HCT116 (cell line): ENCODE data around the gene SEMA5B.

Source experiments
- CTCF ChIP-seq, 3 experiments: fragments of 200-600 bp in 1 of 3; sonication (generic) in 1 of 3; IDR thresholded peaks in 2 of 3; conservative IDR thresholded peaks in 1 of 3; 2 replicates each; pipeline ENCODE4 v1.5.1; 2012 to 2017; ENCODE audit warnings: low read depth in 2 of 3, low read length in 2 of 3, antibody characterized with exemption in 1 of 3, borderline replicate concordance in 1 of 3, control low read depth in 1 of 3, mild to moderate bottlenecking in 1 of 3, mixed read lengths in 1 of 3, mixed run types in 1 of 3, moderate library complexity in 1 of 3; ENCODE audit not compliant: insufficient read depth in 1 of 3
- EZH2phosphoT487 ChIP-seq: fragments of 200-600 bp; IDR thresholded peaks from 2 replicates; pipeline ENCODE4 v1.6.1; 2018; ENCODE audit warnings: antibody characterized with exemption, borderline replicate concordance
- FOSL1 ChIP-seq: IDR thresholded peaks from 2 replicates; pipeline ENCODE4 v1.6.1; 2012; ENCODE audit warnings: low read depth
- POLR2A ChIP-seq: IDR thresholded peaks from 2 replicates; pipeline ENCODE4 v1.7.0; 2011; ENCODE audit warnings: borderline replicate concordance; ENCODE audit not compliant: insufficient read depth, insufficient read length; ENCODE audit errors: extremely low read depth
- POLR2AphosphoS5 ChIP-seq: IDR thresholded peaks from 2 replicates; pipeline ENCODE4 v1.6.1; 2011; ENCODE audit warnings: mild to moderate bottlenecking, low read depth, low read length, moderate library complexity
- SIN3A ChIP-seq: IDR thresholded peaks from 2 replicates; pipeline ENCODE4 v1.6.1; 2012; ENCODE audit warnings: low read depth
- SP1 ChIP-seq: IDR thresholded peaks from 2 replicates; pipeline ENCODE4 v1.6.1; 2012; ENCODE audit warnings: low read depth
- ZNF274 ChIP-seq: fragments of 200-500 bp; sonication (Bioruptor generic); IDR thresholded peaks from 2 replicates; pipeline ENCODE4 v1.6.1; 2014; ENCODE audit warnings: mild to moderate bottlenecking, low read depth, low read length, inconsistent platforms

GRCh38 chr3:122903171-122903570 is 124.4 kb downstream of the SEMA5B start:
- no peak for TF ChIP-seq SP1
- no peak for TF ChIP-seq POLR2A
- no peak for TF ChIP-seq POLR2AphosphoS5
- no peak for TF ChIP-seq CTCF (IDR thresholded peaks at IDR 0.05 in 2 of 3, conservative IDR thresholded peaks at IDR 0.05 in 1 of 3; ENCODE audit: borderline replicate concordance in 1 of 3, insufficient read depth in 1 of 3, low read depth in 2 of 3, low read length in 2 of 3)
- TF ChIP-seq FOSL1, result no peak
- TF ChIP-seq EZH2phosphoT487, result no peak
- TF ChIP-seq SIN3A, result no peak
- no peak for TF ChIP-seq ZNF274
